Activated T-helper 17 cell treated with anti-CD3 and anti-CD28 coated beads, Interleukin-2, amount 50 U/mL, for 72 hours (primary cell): ENCODE measurements around the gene AP2S1. TPM values are rescaled to one million over a fixed set of nuclear protein-coding genes. Genes with fewer than 3 reads are reported as not detected.
"Not testable (repeated sequence)": the region's sequence is repeated elsewhere in the genome, so short reads cannot be mapped to it uniquely, and the experiment has no call there.

Source experiments
- ATAC-seq: fragments of 150-1000 bp; cut with Tn5 transposase; replicated peaks from 2 replicates; pipeline ENCODE4 v1.10.0; 2021; ENCODE audit warnings: mild to moderate bottlenecking, moderate library complexity
- H3K27ac Mint-ChIP-seq: one replicate; pipeline ENCODE4 v1.8.0; 2022; ENCODE audit warnings: mixed read lengths
- H3K27me3 Mint-ChIP-seq: one replicate; pipeline ENCODE4 v1.8.0; 2022; ENCODE audit warnings: mixed read lengths
- H3K36me3 Mint-ChIP-seq: one replicate; pipeline ENCODE4 v1.8.0; 2022; ENCODE audit warnings: low read depth, mild to moderate bottlenecking, mixed read lengths
- H3K4me1 Mint-ChIP-seq: one replicate; pipeline ENCODE4 v1.8.0; 2022; ENCODE audit warnings: mixed read lengths
- H3K4me3 Mint-ChIP-seq: one replicate; pipeline ENCODE4 v1.8.0; 2022; ENCODE audit warnings: mild to moderate bottlenecking, mixed read lengths
- H3K9me3 Mint-ChIP-seq: one replicate; pipeline ENCODE4 v1.8.0; 2022; ENCODE audit warnings: mixed read lengths
- total RNA-seq, 2 donors: library from RNA; stranded (reverse); gene quantifications; one replicate each; pipeline ENCODE4 v1.2.3, GENCODE V29; 2022

Gene AP2S1
- total RNA-seq, 2 donors from 2014 or later = 69.7 to 137 TPM

DNA sequence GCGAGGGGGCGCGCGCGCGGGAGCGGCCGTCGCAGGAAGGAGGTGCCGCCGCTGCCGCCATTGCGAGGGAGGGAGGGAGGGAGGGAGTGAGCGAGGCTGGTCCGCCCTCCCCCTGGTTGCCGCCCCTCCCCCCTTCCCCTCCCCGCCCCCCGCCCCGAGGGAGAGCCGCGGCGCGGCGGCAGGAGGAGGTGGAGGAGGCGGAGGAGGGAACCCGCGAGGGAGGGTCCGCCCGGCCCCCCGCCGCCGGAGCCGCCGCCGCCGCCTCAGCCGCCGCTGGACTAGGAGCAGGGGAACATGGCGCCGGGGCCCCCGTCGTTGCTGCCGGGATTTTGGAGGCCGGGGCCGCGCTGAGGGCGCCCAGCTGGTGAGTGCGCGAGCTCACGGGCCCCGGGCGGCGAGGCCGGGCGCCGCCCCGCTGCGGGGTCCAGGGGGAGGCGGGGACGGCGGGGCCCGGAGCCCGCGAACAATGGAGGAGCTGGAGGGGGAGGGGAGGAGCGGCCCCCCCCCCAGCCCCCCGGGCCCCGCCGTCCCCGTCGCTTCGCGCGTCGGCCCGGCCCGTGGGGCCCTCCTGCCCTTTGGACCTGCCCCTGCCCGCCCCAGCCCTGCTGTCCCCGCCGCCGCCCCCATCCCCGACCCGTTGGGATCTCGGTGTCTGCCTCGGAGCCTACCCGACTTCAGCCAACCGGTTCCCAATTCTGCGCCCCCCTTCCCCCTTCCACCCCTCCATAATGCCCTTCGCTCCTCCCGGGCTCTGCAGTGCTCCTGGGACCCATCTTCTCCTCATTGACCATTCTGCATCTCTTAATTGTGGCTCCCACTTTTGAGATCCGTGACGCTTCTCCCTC lies 10.4 kb upstream of the AP2S1 start, which contains the start of gene ARHGAP35:
ARHGAP35 (plus strand) TSS at position 152 of the 845 bp plus-strand sequence. CDS start 57,679 bp downstream, outside the sequence.
- ATAC-seq = peak; percentile 53
- H3K4me3 Mint-ChIP-seq = peak within 1 kb of the TSS; percentile 76
- H3K27me3 Mint-ChIP-seq = no peaks in the 10 kb centered on the region
- peaks cover 22% of the 10 kb centered on the region for H3K4me1 Mint-ChIP-seq
- H3K9me3 Mint-ChIP-seq = peaks cover 3% of the 10 kb centered on the region
- H3K27ac Mint-ChIP-seq = peak within 1 kb of the TSS; percentile 13
- H3K36me3 Mint-ChIP-seq = peaks cover 9% of the 10 kb centered on the region

GRCh38 chr19:46860125-46860845 lies 9.6 kb upstream of the AP2S1 start:
- Mint-ChIP-seq H3K9me3 (peaks cover 3% of the 10 kb centered on the region), H3K4me1 (peaks cover 15% of the 10 kb centered on the region), H3K27ac (peak overlapping the region; percentile 13), H3K27me3 (no peaks in the 10 kb centered on the region), H3K4me3 (peak overlapping the region; percentile 76), H3K36me3 (peaks cover 2% of the 10 kb centered on the region)
- ATAC-seq = peak; percentile 87

DNA sequence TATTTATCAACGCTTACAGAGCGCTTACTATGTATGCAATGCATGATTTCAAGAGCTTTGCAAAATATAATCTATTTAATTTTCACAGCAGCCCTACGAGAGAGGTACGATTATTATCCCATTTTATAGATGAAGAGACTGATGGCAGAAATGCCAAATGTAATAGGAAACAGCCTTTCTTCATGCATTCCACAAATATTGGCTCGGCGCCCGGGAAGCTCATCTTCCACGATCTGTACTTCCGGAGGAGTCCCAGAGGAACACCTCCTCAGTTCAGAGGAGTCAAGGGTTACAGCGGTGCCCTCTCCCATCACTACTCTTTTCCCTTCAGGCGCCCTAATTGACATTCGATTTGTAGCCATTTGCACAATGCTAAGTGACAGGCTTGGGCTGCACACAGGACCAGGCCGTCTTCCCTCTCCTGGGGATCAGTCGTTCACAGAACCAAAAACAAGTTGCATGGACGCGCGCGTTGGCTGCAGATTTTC lies 9.0 kb upstream of the AP2S1 start:
- peaks cover 13% of the 10 kb centered on the region for H3K4me1 Mint-ChIP-seq
- no peak for ATAC-seq
- H3K36me3 Mint-ChIP-seq = no peaks in the 10 kb centered on the region
- peak overlapping the region; percentile 13 for H3K27ac Mint-ChIP-seq
- peaks cover 3% of the 10 kb centered on the region for H3K9me3 Mint-ChIP-seq
- no peaks in the 10 kb centered on the region for H3K27me3 Mint-ChIP-seq
- peak overlapping the region; percentile 76 for H3K4me3 Mint-ChIP-seq

DNA sequence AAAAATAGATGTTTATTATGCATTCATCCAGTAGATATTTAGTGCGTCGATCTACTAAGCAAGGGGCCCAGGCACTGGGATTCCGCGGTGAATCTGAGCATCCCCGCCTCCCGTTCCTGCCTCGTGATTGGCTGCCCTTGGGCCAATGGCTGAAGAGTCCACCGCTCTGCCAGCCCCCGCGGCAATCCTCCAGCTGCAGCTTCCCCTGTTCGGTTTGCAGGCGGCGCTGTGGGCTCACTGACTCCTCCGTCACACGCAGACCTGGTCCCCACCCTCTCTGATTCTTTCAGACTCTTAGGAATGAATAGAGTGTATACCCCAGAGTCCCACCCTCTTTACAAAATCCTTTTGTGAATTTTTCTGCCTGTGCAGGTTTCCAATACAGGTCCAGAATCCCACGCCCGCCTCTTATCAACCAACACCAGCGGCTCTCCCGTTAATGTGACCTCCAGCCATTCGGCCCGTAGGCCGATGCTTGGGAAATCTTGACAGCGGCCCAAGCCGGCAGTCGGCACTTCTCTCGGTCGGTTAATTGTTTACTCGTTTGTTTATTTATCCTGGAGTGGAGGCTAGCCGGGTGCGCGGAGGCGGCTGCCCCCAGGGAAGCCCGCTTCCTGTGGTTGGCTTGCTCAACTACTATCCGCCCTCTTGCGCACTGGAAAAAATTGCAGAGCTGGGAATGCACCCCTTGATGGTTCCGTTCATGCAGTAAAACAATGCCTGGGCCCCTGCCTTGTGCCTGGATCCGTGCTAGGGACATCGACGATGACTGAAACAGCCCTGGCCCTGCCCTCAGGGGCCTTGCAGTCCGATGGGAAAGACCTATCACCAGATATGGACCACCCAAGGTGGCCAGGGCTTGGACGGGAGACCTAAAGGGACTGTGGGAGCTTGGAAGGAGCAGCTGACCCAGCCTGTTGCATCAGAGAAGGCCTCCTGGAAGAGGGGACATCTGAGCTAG lies 5.7 kb upstream of the AP2S1 start:
- ATAC-seq = peak; percentile 73
- no peaks in the 10 kb centered on the region for H3K27me3 Mint-ChIP-seq
- H3K36me3 Mint-ChIP-seq = no peaks in the 10 kb centered on the region
- peaks cover 13% of the 10 kb centered on the region for H3K4me1 Mint-ChIP-seq
- peak overlapping the region; percentile 88 for H3K27ac Mint-ChIP-seq
- H3K4me3 Mint-ChIP-seq = peak overlapping the region; percentile 85
- H3K9me3 Mint-ChIP-seq = peaks cover 3% of the 10 kb centered on the region

DNA sequence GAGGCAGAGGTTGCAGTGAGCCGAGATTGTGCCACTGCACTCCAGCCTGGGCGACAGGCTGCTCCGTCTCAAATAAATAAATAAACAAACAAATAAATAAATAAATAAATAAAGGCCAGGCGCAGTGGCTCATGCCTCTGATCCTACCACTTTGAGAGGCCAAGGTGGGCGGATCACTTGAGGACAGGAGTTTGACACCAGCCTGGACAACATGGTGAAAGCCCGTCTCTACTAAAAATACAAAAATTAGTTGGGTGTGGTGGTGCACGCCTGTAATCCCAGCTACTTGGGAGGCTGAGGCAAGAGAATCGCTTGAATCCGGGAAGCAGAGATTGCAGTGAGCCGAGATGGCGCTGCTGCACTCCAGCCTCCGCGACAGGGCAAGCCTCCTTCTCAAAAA lies 4.1 kb upstream of the AP2S1 start:
- H3K4me1 Mint-ChIP-seq = peaks cover 15% of the 10 kb centered on the region
- H3K27ac Mint-ChIP-seq, ATAC-seq, H3K9me3 Mint-ChIP-seq, H3K36me3 Mint-ChIP-seq, H3K27me3 Mint-ChIP-seq, H3K4me3 Mint-ChIP-seq: not testable (repeated sequence)

- no peaks in the 10 kb centered on the region for H3K27me3 Mint-ChIP-seq
- ATAC-seq = no peak
- no peaks in the 10 kb centered on the region for H3K9me3 Mint-ChIP-seq
- H3K27ac Mint-ChIP-seq = no peak overlapping the region
- no peak overlapping the region for H3K4me3 Mint-ChIP-seq
- peaks cover 2% of the 10 kb centered on the region for H3K36me3 Mint-ChIP-seq
- H3K4me1 Mint-ChIP-seq = peaks cover 19% of the 10 kb centered on the region
Observed at GRCh38 chr19:46852830-46853229, 2.2 kb upstream of the AP2S1 start.

DNA sequence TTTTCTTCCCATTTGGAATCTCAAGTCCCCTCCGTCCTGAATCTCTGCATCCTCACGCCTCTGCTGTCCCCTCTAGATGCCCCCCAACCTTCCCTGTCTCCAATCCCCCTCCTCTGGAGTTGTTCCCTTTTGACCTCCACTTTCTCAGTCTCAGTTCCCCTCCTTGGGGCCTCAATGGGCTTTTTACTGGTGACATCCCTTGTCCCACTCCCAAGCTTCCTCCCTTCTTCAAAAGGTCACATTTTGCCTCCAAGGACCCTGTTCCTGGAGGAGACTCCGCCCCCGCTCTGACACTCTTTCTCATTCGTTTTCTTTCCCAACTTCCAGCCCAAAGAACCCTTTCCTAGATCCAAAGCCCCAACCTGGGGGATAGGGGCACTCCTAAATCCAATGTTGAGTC lies 1.0 kb downstream of the AP2S1 start:
- Mint-ChIP-seq H3K27me3 (no peaks in the 10 kb centered on the region), H3K4me1 (peaks cover 12% of the 10 kb centered on the region), H3K36me3 (peaks cover 20% of the 10 kb centered on the region), H3K4me3 (peak overlapping the region; percentile 94), H3K9me3 (no peaks in the 10 kb centered on the region), H3K27ac (peak overlapping the region; percentile 89)
- no peak for ATAC-seq

DNA sequence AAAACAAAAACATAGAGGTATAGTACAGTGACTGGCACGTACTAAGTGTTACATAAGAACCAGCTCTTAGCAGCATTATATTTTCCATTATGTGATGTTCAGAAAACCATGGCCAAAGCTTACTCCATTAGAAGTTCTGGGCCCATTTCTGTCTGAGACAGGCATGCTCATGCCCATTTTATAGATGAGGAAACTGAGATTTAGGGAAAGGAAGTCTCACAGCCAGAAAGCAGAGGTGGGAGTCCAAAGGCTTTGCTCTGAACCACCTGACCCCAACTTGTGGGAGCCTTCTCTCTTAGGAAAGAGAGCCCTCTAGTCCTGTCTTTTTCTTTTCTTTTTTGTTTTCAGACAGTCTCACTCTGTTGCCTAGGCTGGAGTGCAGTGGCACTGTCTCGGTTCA lies 2.3 kb downstream of the AP2S1 start:
- ATAC-seq = no peak
- Mint-ChIP-seq H3K9me3 (no peaks in the 10 kb centered on the region), H3K27me3 (no peaks in the 10 kb centered on the region), H3K27ac (no peak overlapping the region), H3K4me1 (peaks cover 12% of the 10 kb centered on the region), H3K4me3 (no peak overlapping the region), H3K36me3 (peaks cover 31% of the 10 kb centered on the region)

DNA sequence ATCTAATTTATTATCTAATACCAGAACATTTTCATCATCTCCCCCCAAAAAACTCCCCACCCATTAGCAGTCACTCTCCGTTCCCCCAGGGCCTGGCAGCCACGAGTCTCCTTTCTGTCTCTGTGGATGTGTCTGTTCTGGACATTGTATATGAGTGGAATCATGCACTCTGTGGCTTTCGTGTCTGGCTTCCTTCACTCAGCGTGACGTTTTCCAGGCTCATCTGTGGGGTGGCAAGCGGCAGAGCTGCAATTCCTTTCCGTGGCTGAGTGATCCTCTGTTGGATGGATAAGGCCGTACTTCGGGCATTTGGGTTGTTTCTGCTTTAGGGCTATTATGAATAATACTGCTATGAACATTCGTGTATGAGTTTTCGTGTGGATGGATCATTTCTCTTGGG lies 3.1 kb downstream of the AP2S1 start:
- Mint-ChIP-seq H3K27me3 (no peaks in the 10 kb centered on the region), H3K27ac (no peak overlapping the region), H3K4me3 (no peak overlapping the region), H3K36me3 (peaks cover 40% of the 10 kb centered on the region), H3K4me1 (peaks cover 12% of the 10 kb centered on the region), H3K9me3 (no peaks in the 10 kb centered on the region)
- ATAC-seq = no peak

DNA sequence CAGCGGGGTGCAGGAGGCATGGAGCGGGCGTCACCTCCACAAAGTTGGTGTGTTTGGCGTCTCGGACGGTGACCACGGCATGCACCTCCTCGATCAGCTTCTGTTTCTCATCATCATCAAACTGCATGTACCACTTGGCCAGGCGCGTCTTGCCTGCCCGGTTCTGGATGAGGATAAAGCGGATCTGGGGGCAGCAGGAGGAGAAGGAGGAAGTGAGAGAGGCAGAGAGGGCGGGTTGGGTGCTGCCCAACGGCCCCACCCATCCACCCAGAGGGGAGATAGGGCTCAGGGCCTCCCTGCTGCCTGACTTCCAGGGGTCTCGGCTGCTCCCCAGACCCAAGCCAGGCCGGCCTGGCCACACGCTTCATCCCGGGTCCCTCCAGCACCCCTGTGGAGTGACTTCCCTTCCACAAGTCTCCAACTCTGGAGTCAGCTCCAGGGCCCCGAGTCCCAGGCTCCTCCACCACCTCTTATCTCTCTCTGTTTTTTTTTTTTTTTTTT lies 4.6 kb downstream of the AP2S1 start:
- H3K9me3 Mint-ChIP-seq = no peaks in the 10 kb centered on the region
- H3K27ac Mint-ChIP-seq = no peak overlapping the region
- H3K36me3 Mint-ChIP-seq = peaks cover 41% of the 10 kb centered on the region
- no peak overlapping the region for H3K4me3 Mint-ChIP-seq
- no peaks in the 10 kb centered on the region for H3K27me3 Mint-ChIP-seq
- peaks cover 12% of the 10 kb centered on the region for H3K4me1 Mint-ChIP-seq
- no peak for ATAC-seq

- no peaks in the 10 kb centered on the region for H3K27me3 Mint-ChIP-seq
- no peaks in the 10 kb centered on the region for H3K9me3 Mint-ChIP-seq
- no peak for ATAC-seq
- H3K27ac Mint-ChIP-seq = no peak overlapping the region
- H3K4me3 Mint-ChIP-seq = no peak overlapping the region
- no peaks in the 10 kb centered on the region for H3K4me1 Mint-ChIP-seq
- peaks cover 54% of the 10 kb centered on the region for H3K36me3 Mint-ChIP-seq
Observed at GRCh38 chr19:46844067-46844489, 6.6 kb downstream of the AP2S1 start.

GRCh38 chr19:46842791-46843190 lies 7.9 kb downstream of the AP2S1 start:
- H3K4me3 Mint-ChIP-seq = no peak overlapping the region
- H3K9me3 Mint-ChIP-seq = no peaks in the 10 kb centered on the region
- peaks cover 62% of the 10 kb centered on the region for H3K36me3 Mint-ChIP-seq
- no peaks in the 10 kb centered on the region for H3K27me3 Mint-ChIP-seq
- no peak for ATAC-seq
- no peak overlapping the region for H3K27ac Mint-ChIP-seq
- H3K4me1 Mint-ChIP-seq = no peaks in the 10 kb centered on the region

DNA sequence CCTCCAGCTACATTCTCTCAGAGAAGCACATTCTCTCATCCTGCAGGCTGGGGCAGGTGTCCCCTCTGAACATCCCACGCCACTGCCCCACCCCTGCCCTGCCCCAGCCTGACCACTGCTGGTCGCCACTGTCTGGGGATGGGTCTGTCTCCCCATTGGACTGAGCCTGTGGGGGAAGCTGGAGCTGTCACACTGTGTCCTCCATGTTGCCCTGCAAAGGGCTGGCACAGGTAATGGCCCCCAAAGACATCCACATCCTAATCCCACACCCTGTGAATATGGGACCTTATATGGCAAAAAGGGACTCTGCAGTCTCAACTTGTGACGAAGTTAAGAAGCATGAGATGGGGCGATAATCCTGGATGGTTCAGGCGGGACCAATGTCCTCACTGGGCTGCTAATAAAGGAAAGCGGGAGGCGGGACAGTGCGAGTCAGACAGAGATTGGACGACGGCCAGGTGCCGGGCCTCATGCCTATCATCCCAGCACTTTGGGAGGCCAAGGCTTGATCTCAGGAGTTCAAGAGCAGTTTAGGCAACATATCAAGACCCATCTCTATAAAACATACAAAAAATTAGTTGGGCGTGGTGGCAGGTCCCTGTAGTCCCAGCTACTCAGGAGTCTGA lies 9.1 kb downstream of the AP2S1 start:
- no peaks in the 10 kb centered on the region for H3K4me1 Mint-ChIP-seq
- H3K36me3 Mint-ChIP-seq = peaks cover 61% of the 10 kb centered on the region
- no peak for ATAC-seq
- H3K4me3 Mint-ChIP-seq = no peak overlapping the region
- no peaks in the 10 kb centered on the region for H3K27me3 Mint-ChIP-seq
- no peak overlapping the region for H3K27ac Mint-ChIP-seq
- H3K9me3 Mint-ChIP-seq = no peaks in the 10 kb centered on the region
